NCI-H524 treated with DMSO at 0.1 percent for 48 hours (cell line): Measurements from ENCODE around the gene EHBP1.
"Not testable (repeated sequence)": the region's sequence is repeated elsewhere in the genome, so short reads cannot be mapped to it uniquely, and the experiment has no call there.

Experiments
- DNase-seq: peaks from one replicate; lab custom pipeline; 2025; lab: John Stamatoyannopoulos, UW

The EHBP1 gene

DNA sequence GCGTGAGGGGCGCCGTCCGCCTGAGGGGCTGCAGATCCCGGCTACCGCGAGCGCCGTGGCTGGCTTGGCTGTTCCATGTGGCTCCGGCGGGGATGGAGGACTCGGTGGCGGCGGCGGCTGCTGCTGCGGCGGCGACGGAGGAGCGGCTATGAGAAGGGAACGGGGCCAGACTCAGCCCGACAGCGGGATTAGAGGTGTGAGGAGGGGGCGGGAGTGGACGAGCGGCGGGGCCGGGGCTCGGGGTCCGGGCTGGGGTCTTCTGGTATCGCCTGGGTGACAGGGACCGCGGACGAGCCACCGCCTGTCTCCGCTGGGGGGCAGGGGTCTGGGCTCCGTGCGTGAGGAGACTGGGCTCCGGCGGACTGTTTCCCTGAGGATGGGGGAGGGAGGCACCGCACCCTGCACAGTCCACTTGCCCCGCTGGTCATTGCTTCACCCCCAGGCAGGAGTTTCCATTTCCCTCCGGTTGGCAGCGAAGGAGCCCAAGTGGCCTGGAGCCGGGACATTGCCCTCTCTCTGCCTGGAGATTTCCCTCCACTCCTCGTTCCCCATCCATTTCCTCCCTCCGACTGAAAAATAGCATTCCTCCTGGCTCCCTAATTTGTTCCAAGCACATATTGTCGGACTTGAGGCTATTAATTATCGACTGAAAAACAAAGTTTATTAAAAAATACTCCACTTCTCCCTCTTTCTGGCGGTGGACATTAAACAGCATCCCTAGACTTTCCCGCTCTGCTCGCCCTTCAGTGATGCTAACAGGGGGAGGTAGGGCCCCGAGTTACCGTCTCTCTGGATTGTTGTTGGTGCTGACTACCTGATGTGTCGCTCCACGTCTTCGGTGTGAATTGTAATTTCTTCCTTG, 577 bp downstream of the EHBP1 start:
- DNase-seq = no peak

GRCh38 chr2:62706721-62707521, 1.4 kb downstream of the EHBP1 start:
- no peak for DNase-seq

- no peak for DNase-seq
Observed at GRCh38 chr2:62708751-62709150, 3.2 kb downstream of the EHBP1 start.

DNA sequence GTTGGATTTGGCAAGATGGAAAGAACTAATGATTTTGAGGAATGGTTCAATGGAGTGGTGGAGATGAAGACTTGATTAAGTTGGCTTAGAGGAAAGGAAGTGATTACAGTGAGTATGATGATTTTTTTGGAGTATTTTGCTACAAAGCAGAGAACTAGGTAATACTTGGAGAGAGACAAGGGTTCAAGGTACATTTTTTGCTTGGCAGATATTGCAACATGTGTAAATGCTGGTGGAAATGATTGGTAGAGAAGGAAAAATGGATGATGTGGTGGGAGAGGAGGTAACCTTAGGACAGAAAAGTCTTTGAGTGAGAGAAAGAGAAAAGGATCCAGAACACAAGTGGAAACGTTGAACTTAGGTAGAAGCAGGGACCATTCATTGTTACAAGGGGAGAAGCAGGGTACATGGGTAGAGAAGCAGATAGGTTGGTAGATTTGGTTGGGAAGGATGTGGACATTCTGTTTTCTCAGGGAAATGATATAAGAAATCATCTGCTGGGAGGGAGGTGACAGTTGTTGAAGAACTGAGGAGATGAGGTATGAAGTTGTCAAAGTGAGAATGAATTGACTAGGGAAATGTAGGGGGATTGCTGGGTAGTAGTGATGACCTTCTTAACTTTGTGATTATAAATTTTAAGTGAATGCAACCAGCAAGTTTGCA, 6.5 kb downstream of the EHBP1 start:
- DNase-seq = no peak

DNA sequence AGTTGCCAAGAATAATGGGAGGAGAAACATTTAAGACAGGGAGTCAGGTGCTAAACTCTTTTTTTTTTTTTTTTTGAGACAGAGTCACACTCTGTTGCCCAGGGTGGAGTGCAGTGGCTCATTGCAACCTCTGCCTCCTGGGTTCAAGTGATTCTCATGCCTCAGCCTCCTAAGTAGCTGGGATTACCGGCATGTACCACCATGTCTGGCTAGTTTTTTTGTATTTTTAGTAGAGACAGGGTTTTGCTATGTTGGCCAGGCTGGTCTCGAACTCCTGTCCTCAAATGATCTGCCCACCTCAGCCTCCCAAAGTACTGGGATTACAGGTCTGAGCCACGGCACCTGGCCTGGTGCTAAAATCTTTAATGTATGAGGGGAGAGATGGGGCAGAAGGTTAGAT, 7.7 kb downstream of the EHBP1 start:
- not testable (repeated sequence) for DNase-seq

DNA sequence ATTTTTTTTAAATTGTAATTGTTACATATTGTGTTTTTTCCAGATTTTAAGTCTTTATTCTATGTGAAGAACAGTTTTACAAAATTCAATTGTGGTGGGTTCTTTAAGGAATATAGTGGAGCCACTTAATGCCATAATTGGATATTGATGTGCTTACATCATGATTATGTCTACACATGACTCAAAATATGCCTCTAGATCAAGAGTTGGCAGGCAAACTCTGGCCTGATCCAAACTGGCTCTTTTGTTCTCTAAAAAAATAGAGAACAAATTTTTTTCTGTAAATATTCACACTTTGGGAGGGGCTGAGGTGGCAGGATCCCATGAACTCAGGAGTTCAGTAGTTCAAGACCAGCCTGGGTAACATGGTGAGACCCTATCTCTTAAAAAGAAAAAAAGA, 8.3 kb downstream of the EHBP1 start:
- DNase-seq = no peak

DNA sequence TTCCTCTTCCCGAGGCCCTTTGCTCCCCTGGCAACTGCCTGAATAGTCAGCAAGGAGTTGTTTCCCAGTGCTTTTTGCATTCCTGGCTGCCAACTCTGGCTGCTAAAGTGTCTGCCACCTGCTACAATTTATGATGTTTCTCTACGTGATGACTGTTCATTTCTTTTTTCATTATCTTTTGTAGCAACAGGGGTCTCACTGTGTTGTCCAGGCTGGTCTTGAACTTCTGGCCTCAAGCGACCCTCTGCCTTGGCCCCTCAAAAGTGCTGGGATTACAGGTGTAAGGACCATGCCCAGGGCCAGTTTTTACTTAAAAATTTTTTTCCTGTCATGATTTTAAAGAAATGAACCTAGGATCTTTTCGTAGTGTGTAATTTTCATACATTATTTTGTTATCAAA, 11.3 kb downstream of the EHBP1 start:
- no peak for DNase-seq

GRCh38 chr2:62717503-62718081, 12.1 kb downstream of the EHBP1 start:
- no peak for DNase-seq

DNA sequence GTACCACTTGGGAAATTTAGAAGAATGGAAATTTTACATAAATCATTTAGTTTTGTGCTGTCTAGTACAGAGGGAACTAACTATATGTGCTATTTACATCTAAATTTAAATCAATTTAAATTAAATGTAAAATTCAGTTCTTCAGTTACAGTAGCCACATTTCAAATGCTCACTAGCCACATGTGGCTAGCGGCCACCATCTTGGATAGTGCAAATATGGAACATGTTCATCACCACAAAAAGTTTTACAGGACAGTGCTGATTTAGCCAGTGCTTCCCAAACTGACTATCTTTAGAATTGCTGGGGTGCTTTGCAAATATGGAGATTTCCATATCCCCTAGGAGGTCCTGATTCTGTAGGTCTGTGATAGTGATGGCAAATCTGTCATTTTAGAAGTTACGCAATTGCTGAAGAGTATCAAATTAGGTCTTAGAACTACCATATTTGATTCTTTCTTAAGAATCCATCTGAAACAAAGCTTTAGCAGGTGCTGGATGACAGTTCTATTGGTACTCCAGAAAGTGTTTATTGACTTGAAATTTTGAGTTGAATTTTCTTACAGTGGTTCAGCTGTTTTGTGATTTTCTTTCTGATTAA, 12.8 kb downstream of the EHBP1 start:
- DNase-seq = no peak

- DNase-seq = no peak
Observed at GRCh38 chr2:62719757-62720156, 14.2 kb downstream of the EHBP1 start.

- DNase-seq = peak; percentile 55
Observed at GRCh38 chr2:62722679-62723078, 17.2 kb downstream of the EHBP1 start.

- no peak for DNase-seq
Observed at GRCh38 chr2:62723253-62723652, 17.7 kb downstream of the EHBP1 start.

- DNase-seq = no peak
Observed at GRCh38 chr2:62724106-62724505, 18.6 kb downstream of the EHBP1 start.

DNA sequence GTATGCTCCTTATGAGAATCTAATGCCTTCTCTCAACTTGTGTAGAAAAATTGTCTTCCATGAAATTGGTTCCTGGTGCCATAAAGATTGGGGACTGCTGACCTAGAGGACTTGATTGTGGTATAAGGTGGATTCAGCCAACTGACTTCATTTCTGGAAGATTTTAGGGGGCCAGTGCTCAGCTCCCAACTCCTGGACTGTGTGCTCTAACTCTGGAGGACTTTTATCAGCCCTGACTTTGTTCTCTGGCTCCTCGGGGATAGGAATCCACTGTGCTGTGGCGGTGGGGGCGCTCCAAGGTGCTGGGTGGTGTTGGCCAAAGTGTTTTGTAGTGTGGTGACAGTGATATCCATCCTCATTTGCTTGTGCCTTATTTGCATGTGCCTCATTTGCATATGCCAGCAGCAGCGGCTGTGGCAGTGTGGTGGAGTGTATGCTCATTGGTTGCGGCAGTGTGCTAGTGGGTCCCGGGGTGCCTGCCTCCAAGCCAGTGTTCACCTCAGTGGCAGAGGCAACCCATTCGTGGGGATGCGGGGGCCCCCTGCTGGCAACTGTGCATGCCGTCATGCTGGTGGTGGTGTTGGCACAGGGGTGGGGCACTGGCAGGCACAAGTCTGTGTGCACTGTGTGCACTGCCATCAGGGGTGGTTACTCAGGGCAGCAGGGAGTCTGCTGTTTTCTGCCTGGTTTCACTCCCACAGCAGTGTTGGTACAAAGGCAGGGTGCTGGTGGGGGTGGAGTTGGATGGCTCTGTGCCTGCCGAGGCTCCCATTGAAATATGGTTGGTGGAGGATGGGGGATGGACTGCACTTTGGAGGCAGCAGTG, 19.6 kb downstream of the EHBP1 start:
- no peak for DNase-seq

- no peak for DNase-seq
Observed at GRCh38 chr2:62725712-62726055, 20.2 kb downstream of the EHBP1 start.

DNA sequence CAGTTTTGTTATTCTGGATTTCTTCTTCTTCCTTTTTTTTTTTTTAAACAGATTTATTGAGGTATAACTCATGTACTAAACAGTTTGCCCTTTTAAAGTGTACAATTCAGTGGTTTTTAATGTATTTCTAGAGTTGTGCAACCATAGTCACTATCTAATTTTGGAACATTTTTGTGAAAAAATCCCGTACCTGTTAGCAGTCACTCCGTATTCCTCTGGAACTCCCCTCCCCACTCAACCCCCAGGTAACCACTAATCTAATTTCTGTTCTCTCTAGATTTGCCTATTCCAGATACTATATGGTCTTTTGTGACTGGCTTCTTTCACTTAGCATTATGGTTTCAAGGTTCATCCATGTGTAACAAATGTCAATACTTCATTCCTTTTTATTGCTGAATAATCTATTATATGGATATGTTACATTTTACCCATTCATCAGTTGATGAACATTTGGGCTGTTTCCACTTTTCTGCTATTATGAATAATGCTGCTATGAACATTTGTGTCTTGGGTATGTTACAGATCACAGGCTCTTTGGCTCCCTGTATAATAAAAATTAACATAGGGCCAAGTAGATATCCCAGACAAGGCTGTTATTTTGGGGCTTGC, 21.9 kb downstream of the EHBP1 start:
- DNase-seq = no peak

DNA sequence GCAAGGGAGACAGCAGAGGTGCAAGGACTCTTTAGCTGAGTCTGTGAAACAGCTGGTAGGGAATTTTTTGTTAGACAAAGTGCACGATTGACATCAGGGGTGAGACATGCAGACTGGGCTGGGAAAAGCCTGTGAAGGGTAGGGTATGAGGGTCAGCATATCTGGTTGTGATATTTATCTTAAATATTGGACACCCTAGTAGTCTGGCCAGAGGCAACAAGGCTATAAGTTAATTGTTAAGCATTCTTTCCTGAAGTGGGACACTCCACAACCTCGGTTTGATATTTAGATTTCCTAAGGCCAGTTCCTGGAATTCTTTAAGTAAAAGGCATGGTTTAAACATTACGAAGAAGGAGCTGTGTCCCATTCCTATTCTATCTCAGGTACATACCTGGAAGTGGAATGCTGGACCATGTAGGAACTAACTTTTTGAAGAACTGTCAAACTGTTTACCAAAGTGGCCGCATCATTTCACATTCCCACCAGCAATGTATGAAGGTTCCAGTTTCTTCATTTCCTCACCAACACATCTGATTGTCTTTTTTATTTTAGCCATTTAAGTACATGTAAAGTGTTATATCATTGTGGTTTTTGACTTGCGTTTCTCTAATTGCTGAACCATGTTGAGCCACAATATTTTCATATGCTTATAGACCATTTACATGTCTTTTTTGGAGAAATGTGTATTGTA, 22.5 kb downstream of the EHBP1 start:
- no peak for DNase-seq

GRCh38 chr2:62731275-62731674, 25.8 kb downstream of the EHBP1 start:
- DNase-seq = no peak

DNA sequence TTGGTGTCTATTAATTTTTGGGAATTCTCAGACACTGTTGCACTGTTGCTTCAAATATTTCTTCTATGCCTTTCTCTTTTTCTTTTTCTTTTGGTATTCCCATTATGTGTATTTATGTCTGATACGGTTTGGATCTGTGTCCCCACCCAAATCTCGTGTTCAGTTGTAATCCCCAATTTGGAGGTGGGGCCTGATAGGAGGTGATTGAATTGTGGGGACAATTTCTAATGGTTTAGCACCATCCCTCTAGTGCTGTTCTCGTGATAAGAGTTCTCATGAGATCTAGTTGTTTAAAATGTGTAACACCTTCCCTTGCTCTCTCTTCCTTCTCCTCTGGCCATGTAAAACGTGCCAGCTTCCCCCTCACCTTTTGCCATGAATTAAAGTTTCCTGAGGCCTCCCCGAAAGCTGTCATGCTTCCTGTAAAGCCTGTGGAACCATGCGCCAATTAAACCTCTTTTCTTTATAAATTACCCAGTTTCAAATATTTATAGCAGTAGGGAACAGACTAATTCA, 26.8 kb downstream of the EHBP1 start:
- DNase-seq = no peak

- DNase-seq = no peak
Observed at GRCh38 chr2:62733546-62733945, 28.0 kb downstream of the EHBP1 start.
